ENCODE data around the gene APOBEC4. TPM values are rescaled to one million over a fixed set of nuclear protein-coding genes. Genes with fewer than 3 reads are reported as not detected.

The APOBEC4 gene
- total RNA-seq, 1 experiment from 2014 or later = not detected

DNA sequence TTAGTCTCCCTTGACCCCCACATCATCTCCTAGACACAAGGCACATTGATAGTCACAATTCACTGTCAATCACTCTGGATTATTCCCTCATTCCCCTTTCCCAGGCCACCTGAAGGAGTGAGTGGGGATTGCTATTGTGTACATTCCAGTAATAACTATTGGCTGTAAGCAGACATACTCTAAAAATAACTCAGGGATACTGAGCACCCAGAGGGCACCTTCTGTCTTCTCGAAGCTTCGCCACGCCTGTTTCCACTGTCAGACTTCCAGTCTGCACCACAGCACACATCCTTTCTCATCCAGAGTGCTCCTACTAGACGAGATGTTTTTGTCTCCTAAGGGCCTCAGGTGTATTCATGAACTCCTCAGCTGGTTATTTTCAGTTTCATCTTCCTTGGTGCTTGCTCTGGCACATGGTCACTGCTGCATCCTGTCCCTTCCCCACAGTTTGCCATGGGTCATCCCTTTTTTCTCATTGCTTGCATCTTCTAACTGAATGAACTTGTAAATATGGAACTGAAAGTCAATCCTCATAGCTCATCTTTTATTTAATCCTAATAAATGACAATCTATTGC, 848 bp upstream of the APOBEC4 start:
- Histone ChIP-seq H3K9me2 (ENCODE audit: insufficient read depth) (no peaks in the 10 kb centered on the region), H3K9me3 (ENCODE audit: control insufficient read depth in 1 of 2, insufficient read depth in 1 of 2, low read depth in 1 of 2, low read length in 2 of 2) (no peaks in the 10 kb centered on the region), H3K4me3 (replicated peaks in 1 of 2; ENCODE audit: low read depth in 1 of 2, low read length in 2 of 2) (no peak overlapping the region), H3K36me3 (ENCODE audit: control insufficient read depth in 1 of 2, insufficient read depth in 2 of 2, low read length in 2 of 2) (no peaks in the 10 kb centered on the region), H3K79me2 (ENCODE audit: insufficient read depth, low read length) (no peaks in the 10 kb centered on the region), H3K9ac (ENCODE audit: low read length) (no peak overlapping the region), H2AFZ (ENCODE audit: low read depth, low read length, poor library complexity, severe bottlenecking) (no peak overlapping the region), H3K4me2 (ENCODE audit: low read length) (no peak overlapping the region), H4K20me1 (ENCODE audit: insufficient read depth) (no peaks in the 10 kb centered on the region), H3K4me1 (ENCODE audit: control insufficient read depth in 1 of 2, insufficient read depth in 2 of 2, low read length in 2 of 2) (0 out of 4 replicates have a peak, but pooled peaks cover 0 to 3% of the 10 kb centered on the region in 2 experiments), H3K27ac (ENCODE audit: low read depth, low read length) (no peak overlapping the region), H3K27me3 (ENCODE audit: insufficient read depth, low read length) (no peaks in the 10 kb centered on the region)
- TF ChIP-seq SRF (IDR thresholded peaks at IDR 0.05; ENCODE audit: low read depth) = no peak
- TF ChIP-seq SIN3A (IDR thresholded peaks at IDR 0.05; ENCODE audit: low read depth) = no peak
- TF ChIP-seq, protein P1, sequence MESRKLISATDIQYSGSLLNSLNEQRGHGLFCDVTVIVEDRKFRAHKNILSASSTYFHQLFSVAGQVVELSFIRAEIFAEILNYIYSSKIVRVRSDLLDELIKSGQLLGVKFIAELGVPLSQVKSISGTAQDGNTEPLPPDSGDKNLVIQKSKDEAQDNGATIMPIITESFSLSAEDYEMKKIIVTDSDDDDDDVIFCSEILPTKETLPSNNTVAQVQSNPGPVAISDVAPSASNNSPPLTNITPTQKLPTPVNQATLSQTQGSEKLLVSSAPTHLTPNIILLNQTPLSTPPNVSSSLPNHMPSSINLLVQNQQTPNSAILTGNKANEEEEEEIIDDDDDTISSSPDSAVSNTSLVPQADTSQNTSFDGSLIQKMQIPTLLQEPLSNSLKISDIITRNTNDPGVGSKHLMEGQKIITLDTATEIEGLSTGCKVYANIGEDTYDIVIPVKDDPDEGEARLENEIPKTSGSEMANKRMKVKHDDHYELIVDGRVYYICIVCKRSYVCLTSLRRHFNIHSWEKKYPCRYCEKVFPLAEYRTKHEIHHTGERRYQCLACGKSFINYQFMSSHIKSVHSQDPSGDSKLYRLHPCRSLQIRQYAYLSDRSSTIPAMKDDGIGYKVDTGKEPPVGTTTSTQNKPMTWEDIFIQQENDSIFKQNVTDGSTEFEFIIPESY (IDR thresholded peaks at IDR 0.05; ENCODE audit: extremely low read depth, insufficient replicate concordance, low read length) = no peak
- no peak for TF ChIP-seq ZFX (IDR thresholded peaks at IDR 0.05)
- TF ChIP-seq, protein P2, sequence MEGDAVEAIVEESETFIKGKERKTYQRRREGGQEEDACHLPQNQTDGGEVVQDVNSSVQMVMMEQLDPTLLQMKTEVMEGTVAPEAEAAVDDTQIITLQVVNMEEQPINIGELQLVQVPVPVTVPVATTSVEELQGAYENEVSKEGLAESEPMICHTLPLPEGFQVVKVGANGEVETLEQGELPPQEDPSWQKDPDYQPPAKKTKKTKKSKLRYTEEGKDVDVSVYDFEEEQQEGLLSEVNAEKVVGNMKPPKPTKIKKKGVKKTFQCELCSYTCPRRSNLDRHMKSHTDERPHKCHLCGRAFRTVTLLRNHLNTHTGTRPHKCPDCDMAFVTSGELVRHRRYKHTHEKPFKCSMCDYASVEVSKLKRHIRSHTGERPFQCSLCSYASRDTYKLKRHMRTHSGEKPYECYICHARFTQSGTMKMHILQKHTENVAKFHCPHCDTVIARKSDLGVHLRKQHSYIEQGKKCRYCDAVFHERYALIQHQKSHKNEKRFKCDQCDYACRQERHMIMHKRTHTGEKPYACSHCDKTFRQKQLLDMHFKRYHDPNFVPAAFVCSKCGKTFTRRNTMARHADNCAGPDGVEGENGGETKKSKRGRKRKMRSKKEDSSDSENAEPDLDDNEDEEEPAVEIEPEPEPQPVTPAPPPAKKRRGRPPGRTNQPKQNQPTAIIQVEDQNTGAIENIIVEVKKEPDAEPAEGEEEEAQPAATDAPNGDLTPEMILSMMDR (IDR thresholded peaks at IDR 0.05 in 2 of 3, conservative IDR thresholded peaks at IDR 0.05 in 1 of 3; ENCODE audit: borderline replicate concordance in 1 of 3, insufficient read depth in 1 of 3, low read depth in 2 of 3, low read length in 2 of 3) = no peak
- TF ChIP-seq ZNF274 (IDR thresholded peaks at IDR 0.05; ENCODE audit: low read depth, low read length) = no peak
- ChIA-PET RAD21 (ENCODE audit: low non-redundant PET in 1 of 2, low total read pairs in 2 of 2, uncharacterized antibody in 2 of 2, unreplicated experiment in 2 of 2) (no interaction called here), POLR2A (no interaction called here), CTCF (interaction anchor here (1.3 to 4.3 kb wide), 2 partner anchors 31 to 261 kb away, joined by 9 to 83 read pairs; no protein-coding TSS in a partner anchor)
- intact Hi-C loops (cut with micrococcal nuclease) = no loop called here
- ATAC-seq (no peak), DNase-seq (ENCODE audit: low read depth, low spot score) (no peak)
- no TSS peak for BruUV-seq (replicated peaks)
